Ascending aorta (tissue), 2 donors: ENCODE results near the gene XXYLT1. TPM values are rescaled to one million over a fixed set of nuclear protein-coding genes. Genes with fewer than 3 reads are reported as not detected.

ENCODE experiments used
- DNase-seq, 2 donors: peaks; one replicate each; pipeline ENCODE4 v3.0.0-alpha.2; 2019; ENCODE audit warnings: low spot score in 2 of 2
- H3K27ac ChIP-seq, 2 donors: fragments of 200-600 bp; sonication (generic); one replicate each; pipeline ENCODE4 v1.5.1; 2016 to 2017; ENCODE audit warnings: mild to moderate bottlenecking in 1 of 2
- H3K27me3 ChIP-seq: fragments of 200-600 bp; sonication (generic); one replicate; pipeline ENCODE4 v1.5.1; 2017
- H3K36me3 ChIP-seq, 2 donors: fragments of 200-600 bp; sonication (generic); one replicate each; pipeline ENCODE4 v1.5.1; 2016
- H3K4me1 ChIP-seq, 2 donors: fragments of 200-600 bp; sonication (generic); one replicate each; pipeline ENCODE4 v1.5.1; 2016 to 2017; ENCODE audit warnings: mild to moderate bottlenecking in 1 of 2
- H3K4me3 ChIP-seq, 2 donors: fragments of 200-600 bp; sonication (generic); one replicate each; pipeline ENCODE4 v1.5.1; 2016 to 2017; ENCODE audit warnings: mild to moderate bottlenecking in 1 of 2
- H3K9me3 ChIP-seq, 2 donors: fragments of 200-600 bp; sonication (generic); one replicate each; pipeline ENCODE4 v1.5.1; 2016
- intact Hi-C: fragments of 100-400 bp; cut with DNase I; formaldehyde crosslinking; loops from one replicate; pipeline ENCODE4 v1.15.1; 2023
- total RNA-seq: library from RNA; depleted of rRNA; stranded (reverse); fragments of >200 nt; gene quantifications from one replicate; pipeline ENCODE4 v1.1.0, GENCODE V29; 2016
- TF ChIP-seq, protein P1 (sequence below), 3 experiments: fragments of 200-600 bp in 2 of 3; fragments of 450-650 bp in 1 of 3; sonication (generic) in 2 of 3; IDR thresholded peaks; one replicate each; pipeline ENCODE4 v1.5.1; 2016 to 2019; ENCODE audit warnings: antibody characterized with exemption in 3 of 3, mild to moderate bottlenecking in 1 of 3, moderate library complexity in 1 of 3

The XXYLT1 gene
- total RNA-seq, 1 donor from 2014 or later, result 41.0 TPM

GRCh38 chr3:195135917-195136316, 135.0 kb downstream of the XXYLT1 start:
- no peak for DNase-seq
- H3K27me3 ChIP-seq, result no peaks in the 10 kb centered on the region
- H3K4me1 ChIP-seq, result no peaks in the 10 kb centered on the region
- intact Hi-C loops, result no loop called here
- no peak overlapping the region for H3K4me3 ChIP-seq
- no peak overlapping the region for H3K27ac ChIP-seq
- peaks cover 0 to 3% of the 10 kb centered on the region in 2 donors for H3K9me3 ChIP-seq
- no peaks in the 10 kb centered on the region for H3K36me3 ChIP-seq
- TF ChIP-seq, protein P1, sequence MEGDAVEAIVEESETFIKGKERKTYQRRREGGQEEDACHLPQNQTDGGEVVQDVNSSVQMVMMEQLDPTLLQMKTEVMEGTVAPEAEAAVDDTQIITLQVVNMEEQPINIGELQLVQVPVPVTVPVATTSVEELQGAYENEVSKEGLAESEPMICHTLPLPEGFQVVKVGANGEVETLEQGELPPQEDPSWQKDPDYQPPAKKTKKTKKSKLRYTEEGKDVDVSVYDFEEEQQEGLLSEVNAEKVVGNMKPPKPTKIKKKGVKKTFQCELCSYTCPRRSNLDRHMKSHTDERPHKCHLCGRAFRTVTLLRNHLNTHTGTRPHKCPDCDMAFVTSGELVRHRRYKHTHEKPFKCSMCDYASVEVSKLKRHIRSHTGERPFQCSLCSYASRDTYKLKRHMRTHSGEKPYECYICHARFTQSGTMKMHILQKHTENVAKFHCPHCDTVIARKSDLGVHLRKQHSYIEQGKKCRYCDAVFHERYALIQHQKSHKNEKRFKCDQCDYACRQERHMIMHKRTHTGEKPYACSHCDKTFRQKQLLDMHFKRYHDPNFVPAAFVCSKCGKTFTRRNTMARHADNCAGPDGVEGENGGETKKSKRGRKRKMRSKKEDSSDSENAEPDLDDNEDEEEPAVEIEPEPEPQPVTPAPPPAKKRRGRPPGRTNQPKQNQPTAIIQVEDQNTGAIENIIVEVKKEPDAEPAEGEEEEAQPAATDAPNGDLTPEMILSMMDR (IDR thresholded peaks at IDR 0.05), result no peak

- intact Hi-C loops, result no loop called here
Observed at GRCh38 chr3:195134431-195134830, 136.5 kb downstream of the XXYLT1 start.

GRCh38 chr3:195133462-195133861, 137.5 kb downstream of the XXYLT1 start:
- no peak for DNase-seq
- Histone ChIP-seq H3K27ac (no peak overlapping the region), H3K9me3 (no peaks in the 10 kb centered on the region), H3K36me3 (no peaks in the 10 kb centered on the region), H3K4me1 (no peaks in the 10 kb centered on the region), H3K4me3 (no peak overlapping the region), H3K27me3 (no peaks in the 10 kb centered on the region)
- TF ChIP-seq, protein P1 (IDR thresholded peaks at IDR 0.05), result no peak
- intact Hi-C loops, result no loop called here

More at GRCh38 chr3:195134431-195134830, 136.5 kb downstream of the XXYLT1 start:
- Histone ChIP-seq H3K36me3 (no peaks in the 10 kb centered on the region), H3K4me1 (no peaks in the 10 kb centered on the region), H3K27ac (no peak overlapping the region), H3K4me3 (no peak overlapping the region), H3K9me3 (no peaks in the 10 kb centered on the region), H3K27me3 (no peaks in the 10 kb centered on the region)
- no peak for DNase-seq
- TF ChIP-seq, protein P1 (IDR thresholded peaks at IDR 0.05), result no peak

DNA sequence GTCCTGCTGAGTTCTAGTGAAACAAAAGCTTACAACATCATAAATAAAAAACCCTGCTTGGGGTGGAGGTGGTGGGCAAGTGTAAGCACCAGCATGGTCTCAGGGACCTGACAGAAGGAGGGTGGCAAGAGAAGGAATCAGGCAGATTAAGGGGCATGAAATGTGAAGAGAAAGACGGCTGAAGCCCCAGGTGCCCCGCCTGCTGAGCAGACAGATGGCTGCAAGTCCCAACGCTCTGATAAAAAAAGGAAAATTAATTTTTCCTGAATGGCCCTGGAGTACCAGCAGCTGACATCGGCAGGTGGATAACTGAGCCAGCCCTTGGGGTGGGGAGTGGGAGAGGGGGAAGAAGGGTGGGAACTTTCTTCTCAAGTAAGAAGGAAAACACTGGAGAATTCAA, 137.9 kb downstream of the XXYLT1 start:
- Histone ChIP-seq H3K36me3 (no peaks in the 10 kb centered on the region), H3K9me3 (no peaks in the 10 kb centered on the region), H3K27me3 (no peaks in the 10 kb centered on the region), H3K4me1 (no peaks in the 10 kb centered on the region), H3K27ac (no peak overlapping the region), H3K4me3 (no peak overlapping the region)
- intact Hi-C loops, result no loop called here
- DNase-seq, result no peak
- TF ChIP-seq, protein P1 (IDR thresholded peaks at IDR 0.05), result no peak

- TF ChIP-seq, protein P1 (IDR thresholded peaks at IDR 0.05), result no peak
- intact Hi-C loops, result no loop called here
Observed at GRCh38 chr3:195131176-195131575, 139.8 kb downstream of the XXYLT1 start.

More at GRCh38 chr3:195131176-195131575, 139.8 kb downstream of the XXYLT1 start:
- DNase-seq, result no peak
- Histone ChIP-seq H3K36me3 (no peaks in the 10 kb centered on the region), H3K4me1 (no peaks in the 10 kb centered on the region), H3K27me3 (no peaks in the 10 kb centered on the region), H3K4me3 (no peak overlapping the region), H3K9me3 (no peaks in the 10 kb centered on the region), H3K27ac (no peak overlapping the region)
